SK-N-MC (cell line): ENCODE data around the gene ZNF407.

Experiments used
- EZH2 ChIP-seq: fragments of 200-600 bp; sonication (generic); IDR thresholded peaks from one replicate; pipeline ENCODE4 v1.6.1; 2017; ENCODE audit warnings: antibody characterized with exemption
- FOXP2 ChIP-seq: optimal IDR thresholded peaks from 2 replicates; pipeline ENCODE3; 2011; ENCODE audit warnings: mild to moderate bottlenecking, moderate library complexity; ENCODE audit not compliant: insufficient read depth; ENCODE audit errors: extremely low read length, control extremely low read depth
- POLR2AphosphoS5 ChIP-seq: IDR thresholded peaks from 2 replicates; pipeline ENCODE4 v1.6.1; 2012; ENCODE audit warnings: mild to moderate bottlenecking, low read depth, low read length, borderline replicate concordance

DNA sequence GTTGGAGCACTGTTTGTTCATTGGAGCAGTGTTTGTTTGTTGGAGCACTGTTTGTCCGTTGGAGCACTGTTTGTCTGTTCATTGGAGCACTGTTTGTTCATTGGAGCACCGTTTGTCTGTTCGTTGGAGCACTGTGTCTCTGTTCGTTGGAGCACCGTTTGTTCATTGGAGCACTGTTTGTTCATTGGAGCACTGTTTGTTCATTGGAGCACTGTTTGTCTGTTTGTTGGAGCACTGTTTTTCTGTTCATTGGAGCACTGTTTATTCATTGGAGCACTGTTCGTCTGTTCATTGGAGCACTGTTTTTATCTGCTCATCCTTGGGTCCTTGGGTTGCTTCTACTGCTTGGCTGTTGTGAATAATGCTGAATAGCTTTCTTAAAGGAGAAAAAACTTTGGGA lies 74.7 kb downstream of the ZNF407 start:
- no peak for TF ChIP-seq EZH2
- no peak for TF ChIP-seq POLR2AphosphoS5
- no peak for TF ChIP-seq FOXP2
